ENCODE measurements around the gene RARG.

The RARG gene

DNA sequence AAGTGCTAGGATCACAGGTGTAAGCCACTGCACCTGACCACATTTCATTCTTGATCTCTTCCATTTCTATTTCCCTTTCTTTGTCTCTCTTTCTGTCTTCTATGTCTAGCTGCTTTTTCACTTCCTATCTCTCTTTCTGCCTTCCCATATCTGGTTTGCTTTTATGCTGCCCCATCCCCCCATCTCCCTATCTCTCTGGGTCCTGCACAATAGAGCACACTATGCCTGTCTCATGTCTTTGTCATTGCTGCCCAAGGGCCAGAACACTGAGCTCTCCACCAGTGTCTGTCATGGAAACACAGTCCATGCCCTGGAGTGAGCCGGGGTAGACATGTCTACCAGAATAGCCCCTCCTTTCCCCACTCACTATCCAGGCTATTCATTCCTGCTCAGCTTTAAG is 12.3 kb upstream of the RARG start:
- ATAC-seq, result no peak
- DNase-seq, result no peak

DNA sequence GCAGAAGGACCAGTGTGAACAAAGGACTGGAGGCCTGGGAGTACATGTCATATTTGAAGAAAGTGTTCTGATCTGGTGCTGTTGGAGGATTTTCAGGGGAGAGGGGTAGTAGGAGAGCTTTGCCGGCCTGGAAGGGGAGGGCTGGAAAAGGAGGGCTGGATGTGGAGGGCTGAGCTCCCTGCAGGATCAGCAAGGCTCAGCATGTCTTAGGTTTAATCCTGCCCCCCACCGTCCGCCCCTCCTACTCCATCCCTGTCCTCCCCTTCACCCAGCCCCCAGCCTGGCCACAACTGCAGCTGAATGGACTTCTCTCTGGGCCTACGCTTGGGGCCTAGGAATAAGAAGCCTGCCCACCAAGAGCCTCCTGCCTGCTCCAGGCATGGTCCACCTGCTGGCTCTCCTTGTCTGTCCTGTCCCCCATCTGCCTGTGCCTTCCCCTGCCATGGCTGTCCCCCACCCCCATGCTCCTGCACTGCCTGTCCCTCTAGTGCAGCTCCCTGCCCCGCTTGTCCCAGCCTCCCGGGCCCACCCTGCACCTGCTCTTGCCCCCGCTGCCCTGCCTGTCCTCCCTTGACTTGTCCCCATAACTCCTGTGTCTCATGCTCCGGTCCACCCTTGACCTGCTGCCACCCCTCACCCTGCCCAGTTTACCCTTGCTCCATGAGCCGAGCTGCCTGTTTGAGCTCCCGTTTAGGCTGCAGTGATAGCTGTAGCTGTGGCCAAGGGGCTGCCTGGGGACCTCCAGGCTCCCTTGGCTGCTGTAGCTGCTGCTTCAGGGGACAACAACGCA is 9.8 kb upstream of the RARG start:
- no peak for DNase-seq
- peak; percentile 23 for ATAC-seq

DNA sequence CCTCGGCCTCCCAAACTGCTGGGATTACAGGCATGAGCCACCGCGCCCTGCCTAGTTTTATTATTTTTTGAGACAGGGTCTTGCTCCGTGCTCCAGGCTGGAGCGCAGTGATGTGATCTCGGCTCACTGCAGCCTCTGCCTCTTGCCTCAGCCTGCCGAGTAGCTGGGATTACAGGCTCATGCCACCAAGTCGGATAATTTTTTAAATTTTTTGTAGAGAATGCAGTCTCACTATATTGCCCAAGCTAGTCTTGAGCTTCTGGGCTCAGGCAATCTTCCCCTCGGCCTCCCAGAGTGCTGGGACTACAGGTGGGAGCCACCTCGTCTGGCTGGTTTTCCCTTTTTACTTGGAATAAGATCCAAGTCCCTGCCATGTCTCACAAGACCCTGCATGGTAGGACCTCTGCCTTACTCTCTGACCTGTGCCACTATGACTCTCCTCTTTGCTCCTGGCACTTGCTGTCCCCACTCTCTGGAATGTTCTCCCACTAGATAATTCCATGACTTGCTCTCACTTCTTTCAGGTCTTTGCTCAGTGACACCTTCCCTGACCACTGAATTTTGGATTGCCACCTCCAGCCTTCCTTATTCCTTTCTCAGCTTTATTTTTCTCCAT is 7.7 kb upstream of the RARG start:
- no peak for DNase-seq
- no peak for ATAC-seq

DNA sequence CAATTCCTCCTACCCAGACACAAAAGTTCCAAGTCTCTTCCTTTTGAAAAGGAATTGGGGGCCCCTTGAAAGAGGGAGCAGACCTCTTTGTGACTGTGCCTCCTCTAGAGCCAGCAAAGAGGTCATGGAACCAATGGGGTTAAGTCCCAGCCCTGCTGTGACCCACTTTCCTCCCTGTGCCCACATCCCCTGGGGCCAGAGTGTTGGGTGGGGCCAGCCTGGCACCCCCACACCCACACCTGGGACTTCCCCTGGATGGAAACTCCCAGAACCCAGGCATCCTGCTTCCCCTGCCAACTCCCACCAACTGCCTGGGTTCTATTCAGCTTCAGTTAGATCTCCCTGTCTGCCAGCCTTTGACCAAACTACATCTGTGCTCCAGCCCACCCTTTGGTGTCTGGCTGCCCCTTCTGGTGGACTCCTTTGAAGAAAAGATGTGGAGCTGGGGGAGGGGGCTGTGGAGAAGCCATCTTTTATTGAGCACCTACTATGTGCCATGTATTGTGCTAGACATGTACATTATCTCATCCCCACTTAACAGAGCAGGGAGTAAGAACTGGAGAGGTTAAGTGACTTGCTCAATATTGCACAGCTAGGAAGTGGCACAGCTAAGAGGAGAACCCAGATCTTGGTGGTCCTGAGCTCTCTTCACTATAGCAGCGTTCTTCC is 4.6 kb upstream of the RARG start:
- DNase-seq (peak; percentile 71), ATAC-seq (peak; percentile 44)

DNA sequence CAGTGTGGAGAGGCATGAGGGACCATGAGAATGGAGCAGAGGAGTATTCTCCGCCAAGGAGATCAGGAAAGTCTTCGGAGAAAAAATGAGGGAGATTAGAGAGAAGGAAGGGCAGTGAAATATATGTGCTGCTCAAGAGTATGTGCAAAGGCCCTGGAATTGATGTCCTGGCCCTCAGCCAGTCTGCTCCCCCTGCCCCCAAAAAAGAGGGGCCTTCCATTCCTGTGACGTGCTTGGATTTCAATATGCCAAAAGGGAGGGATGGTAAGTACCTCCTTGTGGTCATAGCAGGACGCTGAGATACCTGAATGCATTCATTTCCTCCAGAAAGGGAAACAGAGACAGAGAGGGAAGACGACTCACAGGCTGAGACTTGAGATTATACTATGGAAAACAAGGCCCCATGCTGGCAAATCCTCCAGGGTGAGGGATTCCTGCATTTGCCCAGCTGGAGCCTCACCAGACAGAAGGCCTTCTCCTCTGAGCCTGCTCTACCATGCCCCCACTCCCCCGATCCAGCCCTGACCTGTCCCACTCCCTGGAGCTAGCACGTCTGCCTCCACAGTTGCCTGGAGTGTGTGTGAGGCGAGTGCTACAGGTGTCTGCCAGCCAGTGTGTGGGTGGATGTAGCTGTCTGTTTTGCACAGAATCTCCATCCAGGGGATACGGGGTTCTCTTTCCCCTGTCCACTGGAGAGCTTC is 3.9 kb upstream of the RARG start:
- DNase-seq (peak; percentile 44), ATAC-seq (peak; percentile 10)

DNA sequence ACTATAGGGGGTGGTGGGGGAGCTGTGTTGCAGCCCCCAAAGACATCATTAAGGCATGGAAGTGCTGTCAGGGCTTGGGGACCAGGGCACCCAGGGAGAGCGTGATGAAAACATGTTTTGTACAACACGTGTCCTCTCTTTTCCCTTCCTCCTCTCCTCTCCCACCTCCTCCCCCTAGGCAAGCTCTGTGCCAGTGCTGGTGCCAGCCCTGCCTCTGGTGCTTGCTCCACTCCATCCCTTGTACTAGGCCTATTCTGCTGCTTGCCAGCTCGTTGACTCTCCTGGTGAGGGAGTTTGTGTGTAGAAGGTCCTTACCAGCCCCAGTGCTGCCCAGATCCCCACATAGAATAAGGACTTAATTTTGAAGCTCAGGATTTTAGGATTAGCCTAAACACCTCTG is 3.2 kb upstream of the RARG start:
- no peak for ATAC-seq
- DNase-seq, result no peak

DNA sequence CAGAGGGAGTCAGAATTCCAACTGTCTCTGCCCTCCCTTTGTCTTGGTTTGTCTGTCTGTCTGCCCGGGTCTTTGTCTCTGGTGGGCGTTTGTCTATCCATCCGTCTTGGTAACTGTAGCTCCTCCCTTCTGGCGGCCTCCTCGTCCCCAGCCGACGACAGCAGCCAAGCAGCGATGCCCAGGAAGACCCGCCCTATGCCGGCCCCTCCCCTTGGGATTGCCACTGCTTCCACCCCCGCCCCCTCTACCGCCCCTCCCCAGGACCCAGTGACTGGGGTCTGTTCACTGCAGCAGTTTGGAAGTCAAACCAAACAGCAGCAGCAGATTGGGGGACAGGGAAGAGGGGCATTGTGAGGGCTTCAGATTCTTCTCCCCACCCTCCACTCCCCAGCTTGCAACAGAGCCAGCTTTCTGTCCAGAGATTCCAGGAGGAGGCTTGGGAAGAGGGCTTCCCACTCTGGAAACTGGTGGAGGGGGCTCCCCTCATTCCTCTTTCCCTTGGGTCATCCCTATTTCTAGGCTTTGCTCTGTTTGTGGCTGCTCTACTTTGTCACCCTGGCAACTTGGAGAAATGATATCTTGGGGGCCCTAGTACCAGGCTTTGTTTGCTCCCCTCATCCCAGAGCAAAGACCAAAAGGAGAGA is 2.4 kb upstream of the RARG start:
- no peak for DNase-seq
- no peak for ATAC-seq

DNA sequence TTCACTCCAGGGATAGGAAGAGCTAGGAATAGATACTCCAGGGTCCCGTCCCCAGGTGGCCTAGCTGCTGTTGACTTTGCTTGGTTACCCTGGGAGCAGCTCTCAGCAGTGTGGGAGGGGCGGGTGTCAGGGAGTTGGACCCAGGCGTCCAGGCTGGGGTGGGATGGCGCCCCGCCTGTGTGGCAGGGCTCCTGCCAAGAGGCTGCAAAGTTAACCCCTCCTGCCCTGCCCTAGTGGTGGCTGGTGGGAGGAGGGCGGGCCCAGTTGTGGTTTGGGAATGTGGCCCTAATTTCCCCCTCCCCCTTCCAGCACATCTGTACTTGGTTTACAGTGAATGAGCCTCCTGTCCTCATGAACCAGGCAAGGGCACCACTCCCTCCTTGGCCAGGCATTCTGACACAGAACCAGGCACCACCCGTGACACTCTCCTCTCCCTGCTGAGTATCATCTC is 1.7 kb upstream of the RARG start:
- ATAC-seq, result no peak
- no peak for DNase-seq

DNA sequence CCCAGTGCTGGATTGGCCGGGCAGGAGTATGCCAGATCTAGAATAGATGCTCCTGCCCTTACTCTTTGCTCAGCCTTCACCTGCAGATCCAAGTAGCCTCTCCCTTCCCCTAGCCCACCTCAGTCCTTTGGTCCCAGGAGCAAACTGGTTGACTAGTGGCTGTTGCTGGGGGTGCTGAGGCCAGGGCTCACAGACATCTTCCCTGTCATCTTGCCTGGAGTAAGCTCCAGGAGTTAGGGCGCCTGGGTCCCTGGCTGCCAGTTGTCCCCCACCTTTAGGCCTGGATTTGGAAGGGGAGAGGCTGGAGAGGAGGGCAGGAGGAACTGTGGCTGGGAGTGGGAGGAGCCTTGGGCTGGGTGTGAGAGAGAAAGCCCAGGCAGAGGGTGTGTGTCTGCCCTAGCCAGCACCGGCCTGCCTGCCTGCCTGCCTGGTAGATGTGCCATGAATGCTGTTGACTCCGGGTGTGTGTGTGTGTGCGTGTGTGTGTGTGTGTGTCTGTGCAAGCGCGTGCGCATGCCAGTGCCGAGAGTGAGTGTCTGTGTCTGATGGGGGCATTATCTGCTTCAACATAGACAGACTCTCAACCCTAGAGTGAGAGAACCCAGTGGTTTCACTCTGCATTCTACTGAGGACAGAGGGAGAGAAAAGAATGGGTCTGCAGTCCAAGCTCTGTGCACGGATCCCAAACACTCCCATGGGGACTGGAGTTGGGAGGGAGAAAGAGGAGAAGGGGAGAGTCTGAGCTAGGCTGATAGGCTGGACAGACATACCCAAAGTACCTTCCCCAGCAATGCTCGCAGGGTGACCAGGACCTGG is 845 bp upstream of the RARG start:
- ATAC-seq, result peak; percentile 39
- DNase-seq, result peak; percentile 53

DNA sequence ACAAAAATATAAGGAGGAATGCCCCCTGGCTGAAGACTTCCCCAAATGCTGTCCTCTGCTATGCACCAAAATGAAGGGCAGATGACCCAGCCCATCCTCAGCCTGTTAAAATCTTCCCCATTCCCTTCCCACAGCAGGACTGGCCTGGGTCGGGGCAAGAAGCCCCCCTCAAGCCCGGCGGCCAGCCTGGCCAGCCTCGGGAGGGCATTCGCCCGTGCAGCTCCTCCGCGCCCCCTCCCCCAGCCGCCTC is 413 bp downstream of the RARG start:
- ATAC-seq, result no peak
- DNase-seq, result no peak

DNA sequence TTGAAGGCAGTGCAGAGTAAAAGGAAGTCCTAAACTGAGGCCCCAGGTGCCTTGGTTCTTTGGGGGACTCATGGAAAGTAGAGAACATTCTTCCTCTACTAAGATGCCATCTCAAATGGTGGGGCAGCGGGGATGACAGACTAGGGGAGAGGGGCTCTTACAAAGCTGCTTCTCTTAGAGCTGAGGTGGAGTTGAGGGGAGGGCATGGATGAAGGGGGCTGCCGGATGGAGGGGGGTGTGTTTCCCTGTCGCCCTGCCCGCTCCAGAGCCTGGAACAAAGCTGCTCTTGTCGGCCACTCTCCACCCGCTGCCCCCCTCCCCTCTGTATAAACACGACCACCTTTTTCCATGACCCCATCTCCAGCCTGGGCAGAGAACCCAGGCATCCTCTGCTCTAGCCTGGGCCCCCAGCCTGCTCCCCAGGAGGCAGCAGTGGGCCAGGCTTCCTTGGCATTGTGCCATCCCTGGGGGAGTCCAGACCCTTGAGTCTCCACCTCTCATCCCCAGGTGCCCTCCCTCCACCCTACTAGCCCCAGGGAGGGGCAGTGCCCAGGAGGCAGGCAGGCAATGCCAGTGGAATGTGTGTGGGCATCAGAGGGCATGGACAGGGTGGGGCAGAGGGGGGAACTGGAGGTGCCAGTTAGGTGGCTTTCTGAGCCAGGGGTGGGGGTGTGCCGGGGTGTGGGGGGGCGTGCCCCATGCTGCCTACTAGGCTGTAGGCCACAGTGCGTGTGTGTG is 1.7 kb downstream of the RARG start:
- DNase-seq, result no peak

DNA sequence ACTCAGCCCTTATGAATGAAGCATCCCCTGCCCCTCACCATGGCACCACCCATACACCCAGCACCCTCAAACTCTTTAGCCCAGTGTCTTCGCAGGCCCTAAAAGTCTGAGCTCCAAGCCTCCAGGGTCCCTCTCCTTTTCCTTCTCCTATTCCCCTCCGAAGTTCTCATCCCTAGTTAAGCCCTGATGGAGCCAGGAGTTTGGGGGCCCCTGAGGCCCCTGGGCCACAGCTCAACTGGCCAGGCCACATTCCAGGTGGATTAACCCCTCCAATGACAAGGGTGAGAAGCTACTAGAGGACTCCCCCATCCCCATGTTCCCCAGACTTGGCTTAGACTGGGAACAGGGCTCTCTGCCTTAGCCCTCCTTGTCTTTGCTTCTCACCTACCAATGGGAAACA is 2.6 kb downstream of the RARG start:
- ATAC-seq (no peak), DNase-seq (no peak)

More for the DNA sequence above, 1.7 kb downstream of the RARG start:
- ATAC-seq, result no peak

DNA sequence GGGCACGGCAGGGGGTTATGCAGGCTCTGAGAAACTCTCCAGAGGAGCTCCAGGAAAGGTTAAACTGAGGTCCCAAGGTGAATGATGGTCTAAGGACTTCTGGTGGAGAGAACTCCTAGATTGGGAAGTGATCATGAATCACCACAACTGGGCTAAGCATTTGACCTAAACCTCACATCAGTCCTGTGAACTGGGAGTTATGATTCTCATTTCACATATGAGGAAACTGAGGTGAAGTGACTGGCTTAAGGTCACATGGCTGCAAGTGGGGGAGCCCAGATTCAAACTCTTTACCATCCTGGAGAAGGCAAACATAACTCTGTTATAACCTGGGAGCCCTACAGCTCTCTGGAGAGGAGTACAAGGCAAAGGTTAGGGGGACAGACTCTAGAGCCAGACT is 4.2 kb downstream of the RARG start:
- DNase-seq, result no peak
- ATAC-seq, result no peak

DNA sequence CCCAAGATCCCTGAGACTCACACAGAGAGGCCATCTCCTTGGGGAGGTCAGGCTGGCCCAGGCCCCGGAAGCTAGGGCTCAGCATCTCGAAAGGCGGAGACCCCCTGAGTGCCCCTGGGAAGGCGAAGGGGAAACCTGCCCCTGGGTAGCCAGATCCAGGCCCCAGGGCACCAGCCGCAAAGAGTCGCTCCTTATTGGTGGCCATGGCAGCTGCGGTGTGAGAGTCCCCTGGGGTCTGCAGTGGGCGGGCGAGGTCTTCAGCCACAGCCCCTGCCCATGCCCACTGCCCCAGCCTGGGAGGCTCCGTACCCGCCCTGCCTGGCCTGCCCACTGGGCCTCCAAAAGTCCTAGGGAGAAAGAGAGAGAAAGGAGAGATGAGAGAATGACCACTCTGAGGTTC is 4.7 kb downstream of the RARG start:
- ATAC-seq (no peak), DNase-seq (no peak)

DNA sequence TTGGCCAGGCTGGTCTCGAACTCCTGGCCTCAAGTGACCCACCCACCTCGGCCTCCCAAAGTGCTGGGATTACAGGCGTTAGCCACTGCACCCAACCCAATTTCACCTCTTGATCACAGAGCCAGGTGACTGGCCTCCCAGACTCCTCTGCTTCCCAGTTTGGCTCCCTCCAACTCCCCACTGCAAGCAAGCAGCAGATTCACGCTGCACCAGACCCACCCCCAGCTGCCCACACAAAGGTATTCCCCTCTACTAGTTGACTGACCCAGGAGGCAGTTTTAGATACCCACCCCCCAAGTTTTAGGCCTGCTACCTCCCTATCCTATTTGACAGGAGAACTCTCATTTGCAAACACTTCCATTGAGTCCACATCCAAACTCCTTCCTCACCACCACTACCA is 5.2 kb downstream of the RARG start:
- DNase-seq, result no peak
- ATAC-seq, result no peak

DNA sequence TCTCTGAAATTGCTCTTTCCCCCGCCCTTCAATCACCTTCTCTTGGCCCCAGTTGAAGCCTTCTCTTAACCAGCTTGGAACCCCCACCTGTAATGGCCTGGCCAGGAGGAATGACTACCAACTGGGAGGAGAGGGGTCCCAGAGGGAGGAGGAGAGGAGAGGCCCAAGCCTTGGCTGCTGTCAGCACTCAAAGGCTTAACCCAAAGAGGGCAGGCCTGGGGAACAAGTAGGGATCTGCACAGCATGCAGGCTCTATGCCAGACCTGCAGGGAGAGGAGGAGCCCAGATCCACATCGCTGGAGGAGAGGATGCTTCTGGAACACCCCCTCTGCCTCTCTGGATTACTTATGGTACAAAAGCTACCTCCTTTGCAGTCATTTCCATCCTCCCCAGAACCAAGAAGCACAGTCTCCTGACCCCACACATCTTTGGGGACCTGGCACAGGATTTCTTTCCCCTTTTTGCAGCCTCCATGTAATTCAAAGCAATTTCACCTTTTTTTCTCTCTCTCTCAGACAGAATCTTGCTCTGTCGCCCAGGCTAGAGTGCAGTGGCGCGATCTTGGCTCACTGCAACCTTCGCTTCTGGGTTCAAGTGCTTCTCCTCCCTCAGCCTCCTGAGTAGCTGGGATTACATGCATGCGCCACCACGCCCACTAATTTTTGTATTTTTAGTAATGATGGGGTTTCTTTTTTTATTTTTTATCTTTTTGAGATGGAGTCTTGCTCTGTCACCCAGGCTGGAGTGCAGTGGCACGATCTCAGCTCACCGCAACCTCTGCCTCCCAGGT is 6.2 kb downstream of the RARG start:
- DNase-seq, result no peak

DNA sequence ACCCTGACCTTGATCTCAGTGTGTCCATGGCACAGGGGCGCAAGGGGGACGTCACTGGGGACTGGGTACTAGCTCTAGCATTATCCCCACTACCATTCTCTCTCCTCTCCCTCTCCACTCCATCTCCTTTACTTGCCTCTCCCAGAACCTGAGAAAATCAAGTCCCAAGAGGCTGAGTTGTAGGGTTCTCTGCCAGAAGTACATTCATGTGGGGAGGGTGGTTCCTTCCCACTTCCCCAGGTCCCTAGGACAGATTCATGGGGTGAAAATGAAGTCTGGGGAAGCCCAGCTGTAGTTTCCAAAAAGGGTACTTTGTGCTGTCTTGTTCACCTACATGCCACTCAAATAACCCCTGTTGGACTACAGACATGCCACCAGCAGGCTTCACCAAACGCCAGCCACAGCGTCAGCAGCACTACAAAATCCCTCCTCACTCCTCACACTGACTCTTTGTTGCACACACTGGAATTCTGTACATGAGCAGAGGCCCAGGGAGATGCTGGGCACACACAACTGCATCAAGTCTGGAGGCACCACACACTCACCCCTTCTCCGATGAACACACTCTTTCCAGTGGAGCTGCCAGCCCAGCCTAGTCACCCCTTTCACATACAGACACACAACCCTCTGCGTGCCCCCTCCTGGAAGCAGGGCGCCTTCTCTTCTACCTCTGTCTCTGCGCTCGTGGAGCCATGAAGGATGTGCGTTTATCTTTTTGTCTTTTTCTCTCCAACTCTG is 6.9 kb downstream of the RARG start:
- ATAC-seq (no peak), DNase-seq (no peak)

More for the DNA sequence above, 6.2 kb downstream of the RARG start:
- no peak for ATAC-seq

DNA sequence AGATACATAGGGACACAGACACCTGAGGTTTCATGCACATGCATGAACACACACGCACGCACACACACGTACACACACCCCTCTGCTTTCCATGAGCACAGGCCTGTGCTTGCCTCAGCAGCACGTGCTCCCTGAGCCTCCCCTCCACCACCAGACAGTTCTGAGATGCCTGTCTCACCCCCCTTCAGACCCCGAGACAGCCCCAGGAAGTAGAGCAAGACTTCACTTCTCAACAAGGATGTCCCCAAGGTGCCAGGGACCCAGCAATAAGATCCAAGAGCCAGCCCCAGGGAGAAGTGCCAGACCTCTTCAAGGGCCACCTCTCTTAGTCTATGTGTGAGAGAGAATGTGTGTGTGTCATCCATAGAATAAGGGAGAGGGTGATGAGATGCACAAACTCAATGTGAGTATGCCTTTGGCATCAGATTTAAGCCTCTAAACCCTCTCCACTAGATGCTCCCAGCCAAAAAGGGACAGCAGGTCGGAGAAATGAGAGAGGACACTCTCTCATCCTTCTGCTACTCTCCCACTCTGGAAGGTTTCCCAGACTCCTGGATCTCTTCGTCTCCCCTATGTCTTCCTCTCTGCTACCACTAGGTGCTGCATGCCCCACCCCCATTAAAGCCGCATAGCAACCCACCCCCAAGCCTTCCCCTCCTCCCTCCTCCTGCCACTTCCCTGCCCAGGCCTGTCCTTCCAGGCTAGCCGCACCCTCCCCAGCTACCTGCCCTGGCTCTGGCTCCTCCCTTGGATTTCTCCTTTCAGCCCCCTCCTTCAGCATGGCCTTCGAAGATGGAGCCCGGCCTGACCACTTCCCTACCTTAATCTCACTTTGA is 7.7 kb downstream of the RARG start:
- ATAC-seq, result no peak
- DNase-seq, result no peak

Data from stimulated activated naive CD8-positive, alpha-beta T cell treated with anti-CD3 and anti-CD28 coated beads, Interleukin-15, Interleukin-2, amounts not matched to agents 100 U/mL and 50 U/mL, for 24 hours (primary cell).